ENCODE results near the gene CLIC6.

DNA sequence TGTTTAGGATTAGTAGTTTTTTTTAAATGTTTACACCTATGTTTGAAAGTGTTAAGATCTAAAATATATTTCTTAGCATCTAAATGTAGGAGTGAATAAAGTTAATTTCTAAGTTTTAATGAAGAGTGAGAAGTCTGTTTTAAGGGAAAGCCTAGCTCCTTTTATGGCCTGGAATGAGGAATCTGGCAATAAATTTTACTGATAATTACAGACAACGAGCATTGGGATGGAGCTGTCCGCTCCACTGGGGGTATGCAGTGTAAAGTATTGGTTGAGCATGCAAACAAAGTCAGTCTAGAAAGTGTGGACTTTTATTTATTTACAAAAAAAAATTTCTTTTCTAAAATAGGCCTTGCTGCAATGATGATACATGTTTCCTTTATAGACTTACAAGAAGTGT, 19.0 kb downstream of the CLIC6 start:
- TF ChIP-seq, protein P1, sequence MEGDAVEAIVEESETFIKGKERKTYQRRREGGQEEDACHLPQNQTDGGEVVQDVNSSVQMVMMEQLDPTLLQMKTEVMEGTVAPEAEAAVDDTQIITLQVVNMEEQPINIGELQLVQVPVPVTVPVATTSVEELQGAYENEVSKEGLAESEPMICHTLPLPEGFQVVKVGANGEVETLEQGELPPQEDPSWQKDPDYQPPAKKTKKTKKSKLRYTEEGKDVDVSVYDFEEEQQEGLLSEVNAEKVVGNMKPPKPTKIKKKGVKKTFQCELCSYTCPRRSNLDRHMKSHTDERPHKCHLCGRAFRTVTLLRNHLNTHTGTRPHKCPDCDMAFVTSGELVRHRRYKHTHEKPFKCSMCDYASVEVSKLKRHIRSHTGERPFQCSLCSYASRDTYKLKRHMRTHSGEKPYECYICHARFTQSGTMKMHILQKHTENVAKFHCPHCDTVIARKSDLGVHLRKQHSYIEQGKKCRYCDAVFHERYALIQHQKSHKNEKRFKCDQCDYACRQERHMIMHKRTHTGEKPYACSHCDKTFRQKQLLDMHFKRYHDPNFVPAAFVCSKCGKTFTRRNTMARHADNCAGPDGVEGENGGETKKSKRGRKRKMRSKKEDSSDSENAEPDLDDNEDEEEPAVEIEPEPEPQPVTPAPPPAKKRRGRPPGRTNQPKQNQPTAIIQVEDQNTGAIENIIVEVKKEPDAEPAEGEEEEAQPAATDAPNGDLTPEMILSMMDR (IDR thresholded peaks at IDR 0.05): no peak
- TF ChIP-seq POLR2AphosphoS5 (IDR thresholded peaks at IDR 0.05) (no peak), EP300 (IDR thresholded peaks at IDR 0.05) (no peak), POLR2A (IDR thresholded peaks at IDR 0.05) (no peak)

Measured in suprapubic skin (tissue), 4 donors.